Measurements from ENCODE around the gene TBX10. TPM values are rescaled to one million over a fixed set of nuclear protein-coding genes. Genes with fewer than 3 reads are reported as not detected.

Gene TBX10
- total and polyA plus RNA-seq, 2 of the 8 experiments (the other 6 are each of a cell fraction or from before 2014, with no cell fraction given): 0.09 TPM; not detected in 1

DNA sequence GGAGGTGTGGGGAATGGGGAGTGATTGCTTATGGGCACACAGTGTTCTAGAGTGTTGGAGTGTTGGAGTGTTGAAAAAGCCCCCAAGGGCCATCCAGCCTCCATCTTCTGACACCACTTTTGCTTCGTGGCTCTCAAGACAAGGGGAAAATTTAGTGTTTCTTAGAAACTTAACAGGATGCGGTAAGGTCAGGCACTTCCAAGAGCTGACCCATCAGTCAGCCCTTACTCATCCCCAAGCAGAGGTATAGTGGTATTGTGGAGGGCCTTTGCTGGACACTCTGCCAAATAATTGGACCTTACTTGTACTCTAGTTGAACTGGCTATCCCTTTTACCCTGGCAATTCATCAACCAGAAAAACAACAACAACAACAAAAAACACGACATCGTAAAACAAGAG is 49.6 kb upstream of the TBX10 start:
- Histone ChIP-seq H3K79me1 (ENCODE audit: low read depth, low read length) (no peaks in the 10 kb centered on the region), H3K56ac (replicated peaks; ENCODE audit: insufficient read length, low read depth, low read length) (no peak overlapping the region), H3K14ac (ENCODE audit: insufficient read length) (no peak overlapping the region), H4K5ac (ENCODE audit: insufficient read length, low read depth, low read length) (no peak overlapping the region), H4K8ac (ENCODE audit: extremely low read depth, insufficient read depth, low read length) (no peak overlapping the region), H2BK5ac (ENCODE audit: low read depth, low read length) (no peak overlapping the region), H4K91ac (replicated peaks; ENCODE audit: insufficient read length, low read length) (no peak overlapping the region), H3K9me3 (ENCODE audit: insufficient read depth in 2 of 2, low read depth in 1 of 2, low read length in 1 of 2) (no peaks in the 10 kb centered on the region), H3K36me3 (ENCODE audit: control insufficient read depth in 2 of 4, insufficient read depth in 4 of 4, low read length in 3 of 4) (no peaks in the 10 kb centered on the region), H3K23me2 (ENCODE audit: low read depth, low read length) (no peaks in the 10 kb centered on the region), H3K4me1 (replicated peaks in 1 of 4; ENCODE audit: control insufficient read depth in 3 of 4, insufficient read depth in 4 of 4, low read length in 3 of 4) (no peaks in the 10 kb centered on the region), H3K27me3 (replicated peaks in 1 of 4; ENCODE audit: control insufficient read depth in 3 of 4, extremely low read depth in 1 of 4, insufficient read depth in 3 of 4, low read length in 3 of 4) (no peaks in the 10 kb centered on the region; a peak in 1 of 7 replicates), H2BK120ac (replicated peaks; ENCODE audit: low read depth, low read length) (no peak overlapping the region), H2AK5ac (ENCODE audit: low read depth, low read length) (no peak overlapping the region), H2BK12ac (ENCODE audit: low read depth, low read length) (no peak overlapping the region), H3K18ac (ENCODE audit: extremely low read depth, low read length) (no peak overlapping the region), H3K9ac (replicated peaks in 1 of 4; ENCODE audit: extremely low read depth in 1 of 4, low read depth in 3 of 4, low read length in 3 of 4) (no peak overlapping the region), H3K79me2 (ENCODE audit: control insufficient read depth in 1 of 2, insufficient read depth in 2 of 2, low read length in 2 of 2) (no peaks in the 10 kb centered on the region), H2AFZ (ENCODE audit: low read length) (no peak overlapping the region), H3K23ac (ENCODE audit: insufficient read length) (no peak overlapping the region), H3K4me3 (ENCODE audit: extremely low read depth in 1 of 4, insufficient read depth in 2 of 4, low read depth in 3 of 4, low read length in 4 of 4) (no peak overlapping the region), H2BK20ac (ENCODE audit: low read length) (no peak overlapping the region), H3K4ac (replicated peaks; ENCODE audit: insufficient read length, low read depth, low read length) (no peak overlapping the region), H3K27ac (ENCODE audit: low read depth, low read length) (no peak overlapping the region), H2BK15ac (ENCODE audit: low read length) (no peak overlapping the region), H3K4me2 (ENCODE audit: insufficient read depth in 1 of 2, low read depth in 2 of 2, low read length in 2 of 2) (no peak overlapping the region), H4K20me1 (replicated peaks in 1 of 2; ENCODE audit: control insufficient read depth in 1 of 2, insufficient read depth in 2 of 2, low read length in 2 of 2) (no peaks in the 10 kb centered on the region)
- no peak for TF ChIP-seq NANOG (IDR thresholded peaks at IDR 0.05; ENCODE audit: insufficient read depth, low read depth, low read length, poor library complexity, severe bottlenecking)
- no peak for TF ChIP-seq SP4 (IDR thresholded peaks at IDR 0.05; ENCODE audit: low read length)
- no peak for TF ChIP-seq MAFK (IDR thresholded peaks at IDR 0.05; ENCODE audit: low read depth, low read length)
- DNase-seq (ENCODE audit: low read depth in 1 of 2, low spot score in 2 of 2): no peak
- CTCF ChIA-PET (ENCODE audit: partially characterized antibody): interaction anchor here (1.9 kb wide), 1 partner anchor 21 kb away, joined by 4 read pairs; no protein-coding TSS in a partner anchor
- FAIRE-seq: no peak
- POLR2A ChIA-PET (ENCODE audit: partially characterized antibody): no interaction called here
- 88% methylated on average over 4 of the region's 4 CpGs; no CpG with 5 or more reads in 1 of the 2 experiments for WGBS, 2 experiments (ENCODE audit: extremely low coverage in 1 of 2, insufficient coverage in 1 of 2, insufficient read length in 1 of 2, insufficient replicate concordance in 2 of 2, low coverage in 1 of 2, low lambda C conversion rate in 2 of 2, missing lambda C conversion rate in 1 of 2)
